IMR-90 (cell line): ENCODE data around the gene ATP9B. TPM values are rescaled to one million over a fixed set of nuclear protein-coding genes. Genes with fewer than 3 reads are reported as not detected.

Source experiments
- ATAC-seq: fragments of 200-7000 bp; cut with Tn5 transposase; 2 replicates; pipeline ENCODE4 v1.9.1; 2020; ENCODE audit warnings: low read depth, mild to moderate bottlenecking, moderate library complexity
- BruUV-seq: library from RNA; stranded (reverse); fragments of 400-500 nt; replicated peaks from 2 replicates; lab custom pipeline; 2021; lab: Mats Ljungman, UMichigan
- CTCF ChIA-PET: fragments of 300-600 bp; formaldehyde crosslinking; extraction: SDS; loops from one replicate; lab custom pipeline; 2021; ENCODE audit warnings: antibody characterized with exemption; lab: Yijun Ruan, JAX
- POLR2A ChIA-PET: fragments of 300-600 bp; sonication (Branson Sonifier 250); formaldehyde crosslinking; loops from one replicate; lab custom pipeline; 2022; ENCODE audit warnings: antibody characterized with exemption; ENCODE audit not compliant: unreplicated experiment; lab: Charles Lee
- DNase-seq: peaks from one replicate; pipeline ENCODE4 v3.0.0; 2013
- H2AFZ ChIP-seq: replicated peaks from 2 replicates; pipeline ENCODE3; 2013; ENCODE audit warnings: low read length, mild to moderate bottlenecking; ENCODE audit not compliant: poor library complexity
- H2AK5ac ChIP-seq: 2 replicates; pipeline ENCODE4 v1.6.1; 2013; ENCODE audit warnings: low read depth, low read length, inconsistent platforms
- H2AK9ac ChIP-seq: replicated peaks from 2 replicates; pipeline ENCODE3; 2013; ENCODE audit warnings: mild to moderate bottlenecking, low read depth, low read length, moderate library complexity; ENCODE audit not compliant: poor library complexity
- H2BK120ac ChIP-seq: 2 replicates; pipeline ENCODE4 v1.6.1; 2013; ENCODE audit warnings: low read depth, low read length, inconsistent platforms
- H2BK15ac ChIP-seq: 3 replicates; pipeline ENCODE4 v1.6.1; 2013; ENCODE audit warnings: low read depth, low read length, inconsistent platforms
- H2BK20ac ChIP-seq: 2 replicates; pipeline ENCODE4 v1.6.1; 2013; ENCODE audit warnings: low read depth, mild to moderate bottlenecking, inconsistent platforms, low read length, moderate library complexity
- H2BK5ac ChIP-seq: 2 replicates; pipeline ENCODE4 v1.6.1; 2013; ENCODE audit warnings: mild to moderate bottlenecking, low read depth, low read length, inconsistent platforms; ENCODE audit not compliant: poor library complexity, severe bottlenecking
- H3K14ac ChIP-seq: replicated peaks from 2 replicates; pipeline ENCODE4 v1.6.1; 2013; ENCODE audit warnings: low read depth, low read length, inconsistent platforms
- H3K18ac ChIP-seq: 2 replicates; pipeline ENCODE4 v1.6.1; 2013; ENCODE audit warnings: low read depth, low read length, control low read depth
- H3K23ac ChIP-seq: 2 replicates; pipeline ENCODE4 v1.6.1; 2013; ENCODE audit warnings: low read depth, low read length, inconsistent platforms
- H3K27ac ChIP-seq: 2 replicates; pipeline ENCODE4 v1.5.1; 2013; ENCODE audit warnings: mild to moderate bottlenecking, control low read depth, low read length; ENCODE audit not compliant: insufficient read depth
- H3K27me3 ChIP-seq: 2 replicates; pipeline ENCODE4 v1.6.1; 2013; ENCODE audit warnings: low read length; ENCODE audit not compliant: control insufficient read depth, insufficient read depth
- H3K36me3 ChIP-seq: 2 replicates; pipeline ENCODE4 v1.6.1; 2013; ENCODE audit warnings: low read length, mixed read lengths; ENCODE audit not compliant: control insufficient read depth, insufficient read depth
- H3K4ac ChIP-seq: 2 replicates; pipeline ENCODE4 v1.6.1; 2013; ENCODE audit warnings: low read depth, low read length, inconsistent platforms
- H3K4me1 ChIP-seq: 2 replicates; pipeline ENCODE4 v1.6.1; 2013; ENCODE audit warnings: low read length, mixed read lengths; ENCODE audit not compliant: control insufficient read depth, insufficient read depth
- H3K4me2 ChIP-seq: 2 replicates; pipeline ENCODE4 v1.6.1; 2013; ENCODE audit warnings: low read depth, mild to moderate bottlenecking, control low read depth, low read length, moderate library complexity
- H3K4me3 ChIP-seq: 2 replicates; pipeline ENCODE4 v1.5.1; 2013; ENCODE audit warnings: low read depth, mild to moderate bottlenecking, control low read depth, low read length, moderate library complexity; ENCODE audit not compliant: insufficient read depth
- H3K56ac ChIP-seq: 2 replicates; pipeline ENCODE4 v1.6.1; 2013; ENCODE audit warnings: low read length, inconsistent platforms; ENCODE audit not compliant: insufficient read depth; ENCODE audit errors: extremely low read depth
- H3K79me1 ChIP-seq, 2 experiments: 2 replicates each; pipeline ENCODE4 v1.6.1; 2013; ENCODE audit warnings: low read length in 2 of 2, inconsistent platforms in 1 of 2, low read depth in 1 of 2
- H3K9ac ChIP-seq: 2 replicates; pipeline ENCODE4 v1.6.1; 2013; ENCODE audit warnings: low read depth, low read length, control low read depth
- H3K9me1 ChIP-seq: 2 replicates; pipeline ENCODE4 v1.6.1; 2013; ENCODE audit warnings: low read length, inconsistent platforms; ENCODE audit not compliant: insufficient read depth
- H3K9me3 ChIP-seq: 2 replicates; pipeline ENCODE4 v1.6.1; 2013; ENCODE audit warnings: low read length; ENCODE audit not compliant: control insufficient read depth, insufficient read depth
- H4K20me1 ChIP-seq: 2 replicates; pipeline ENCODE4 v1.6.1; 2013; ENCODE audit warnings: low read length, inconsistent platforms; ENCODE audit not compliant: insufficient read depth
- H4K5ac ChIP-seq: 2 replicates; pipeline ENCODE4 v1.6.1; 2013; ENCODE audit warnings: mild to moderate bottlenecking, low read depth, low read length, control low read depth
- H4K8ac ChIP-seq, 2 experiments: 2 replicates each; pipeline ENCODE4 v1.6.1; 2013; ENCODE audit warnings: low read depth in 2 of 2, low read length in 2 of 2, control low read depth in 1 of 2, inconsistent platforms in 1 of 2
- H4K91ac ChIP-seq: 2 replicates; pipeline ENCODE4 v1.6.1; 2013; ENCODE audit warnings: low read depth, low read length, inconsistent platforms; ENCODE audit not compliant: insufficient read depth
- BHLHE40 ChIP-seq: fragments of 150-350 bp; IDR thresholded peaks from 2 replicates; pipeline ENCODE4 v1.6.1; 2016; ENCODE audit warnings: mild to moderate bottlenecking, low read depth, low read length
- CEBPB ChIP-seq: IDR thresholded peaks from 2 replicates; pipeline ENCODE4 v1.6.1; 2012; ENCODE audit warnings: low read depth, low read length, improper control_type of control experiment
- CHD1 ChIP-seq: IDR thresholded peaks from 2 replicates; pipeline ENCODE4 v1.6.1; 2012; ENCODE audit warnings: low read depth, low read length, improper control_type of control experiment
- FOS ChIP-seq: fragments of 150-350 bp; IDR thresholded peaks from 2 replicates; pipeline ENCODE4 v1.6.1; 2016; ENCODE audit warnings: low read depth, low read length
- MAFK ChIP-seq: IDR thresholded peaks from 2 replicates; pipeline ENCODE4 v1.6.1; 2012; ENCODE audit warnings: low read depth, low read length, improper control_type of control experiment
- MAZ ChIP-seq: IDR thresholded peaks from 2 replicates; pipeline ENCODE4 v1.6.1; 2012; ENCODE audit warnings: low read depth, mild to moderate bottlenecking, low read length, improper control_type of control experiment, moderate library complexity, borderline replicate concordance
- MXI1 ChIP-seq: IDR thresholded peaks from 2 replicates; pipeline ENCODE4 v1.6.1; 2012; ENCODE audit warnings: low read depth, mild to moderate bottlenecking, low read length, moderate library complexity, borderline replicate concordance
- NFE2L2 ChIP-seq: fragments of 150-350 bp; IDR thresholded peaks from 2 replicates; pipeline ENCODE4 v1.6.1; 2016; ENCODE audit warnings: low read depth, mild to moderate bottlenecking, low read length
- POLR2A ChIP-seq: IDR thresholded peaks from 2 replicates; pipeline ENCODE4 v1.6.1; 2012; ENCODE audit warnings: mild to moderate bottlenecking, low read depth, low read length
- RAD21 ChIP-seq: IDR thresholded peaks from 2 replicates; pipeline ENCODE4 v1.6.1; 2012; ENCODE audit warnings: low read length, improper control_type of control experiment
- RFX5 ChIP-seq: IDR thresholded peaks from 2 replicates; pipeline ENCODE4 v1.8.0; 2012; ENCODE audit warnings: low read depth, mild to moderate bottlenecking, low read length, moderate library complexity
- WGBS, 2 experiments: methylation state at CpG; one replicate each; pipeline versions ENCODE4 v1.1.5 to v1.1.7; 2013; ENCODE audit warnings: missing lambda C conversion rate in 2 of 2; ENCODE audit not compliant: insufficient read length in 1 of 2; ENCODE audit errors: extremely low coverage in 2 of 2; 5-methylcytosine and 5-hydroxymethylcytosine counted together
- dilution Hi-C: fragments of 300-500 bp; cut with HindIII; formaldehyde crosslinking; loops from one replicate; pipeline ENCODE4 v1.14.3; 2018; ENCODE audit warnings: low sequenced_read_pairs; ENCODE audit not compliant: unreplicated experiment
- in situ Hi-C: fragments of 300-500 bp; cut with MboI; formaldehyde crosslinking; loops from 3 replicates; pipeline ENCODE4 v1.14.3; 2019; ENCODE audit warnings: low sequenced_read_pairs, inconsistent platforms, mixed read lengths
- intact Hi-C: fragments of 100-400 bp; cut with micrococcal nuclease; formaldehyde crosslinking; loops from 2 replicates; pipeline ENCODE4 v1.10.0; 2022
- polyA plus RNA-seq, 3 experiments: library from polyadenylated mRNA; depleted of rRNA; stranded (reverse); fragments of >200 nt; gene quantifications; 2 replicates each; pipeline ENCODE4 v1.2.3, GENCODE V29; 2012; ENCODE audit warnings: low replicate concordance in 1 of 3
- total RNA-seq: library from RNA; depleted of rRNA; stranded (reverse); fragments of >200 nt; gene quantifications from 2 replicates; pipeline ENCODE4 v1.2.3, GENCODE V29; 2012

The ATP9B gene
- total and polyA plus RNA-seq, 2 of the 4 experiments (the other 2 are of a cell fraction), result 11.0 to 11.5 TPM

DNA sequence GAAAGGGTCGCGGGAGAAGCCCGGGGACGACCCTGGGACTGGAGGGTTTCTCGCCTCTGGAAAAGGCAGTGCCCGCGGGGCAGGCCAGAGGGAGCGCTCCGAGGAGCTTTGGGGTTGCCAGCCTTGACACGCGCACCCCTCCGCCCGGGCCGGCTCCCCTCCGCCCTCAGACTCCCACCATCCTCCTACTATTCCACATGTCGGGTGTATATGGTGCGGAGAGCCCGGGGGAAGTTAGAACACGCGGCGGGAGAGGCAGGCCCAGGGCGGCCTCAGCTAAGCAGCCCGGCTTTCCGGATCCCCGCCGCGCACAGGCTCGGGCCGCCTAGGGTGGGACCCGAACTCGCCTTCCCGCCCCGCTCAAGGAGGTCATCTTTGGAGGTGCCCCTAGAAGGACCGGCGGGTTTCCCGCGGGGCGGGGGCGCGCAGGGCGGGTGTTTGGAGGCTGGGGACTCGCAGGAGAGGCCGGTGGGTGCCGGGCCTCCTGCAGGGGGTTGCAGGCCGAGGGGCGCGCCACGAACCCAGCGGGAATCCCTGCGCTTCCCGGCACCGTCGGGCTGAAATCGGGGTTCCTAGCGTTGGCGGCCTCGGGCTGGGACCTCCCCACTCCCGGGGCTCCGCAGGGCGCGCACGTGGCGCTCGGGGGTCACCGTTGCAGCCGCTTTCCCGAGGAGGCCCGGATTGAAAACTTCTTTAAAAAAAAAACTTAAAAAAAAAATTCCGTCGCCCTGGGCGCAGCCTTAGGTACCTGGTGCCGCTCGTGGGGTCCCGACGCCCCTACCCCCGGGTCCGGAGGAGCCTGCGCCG, 330.3 kb downstream of the ATP9B start:
- Histone ChIP-seq H3K56ac (no peak overlapping the region), H3K27me3 (peaks cover 4% of the 10 kb centered on the region; the same call in 1 of the 2 replicates), H4K20me1 (no peaks in the 10 kb centered on the region), H3K23ac (no peak overlapping the region), H2AK9ac (no peak overlapping the region), H2BK5ac (no peak overlapping the region), H4K5ac (no peak overlapping the region; the same call in 1 of the 2 replicates), H2AK5ac (no peak overlapping the region), H2BK120ac (no peak overlapping the region), H2BK20ac (no peak overlapping the region), H3K9me3 (no peaks in the 10 kb centered on the region), H3K4ac (no peak overlapping the region), H3K36me3 (no peaks in the 10 kb centered on the region), H3K4me3 (peak overlapping the region; percentile 86), H2BK15ac (no peak overlapping the region), H3K79me1 (no peaks in the 10 kb centered on the region), H3K18ac (no peak overlapping the region), H3K9me1 (no peaks in the 10 kb centered on the region), H3K4me1 (peaks cover 1% of the 10 kb centered on the region; the same call in 1 of the 2 replicates), H2AFZ (peak overlapping the region; percentile 41), H3K14ac (no peak overlapping the region), H3K9ac (no peak overlapping the region), H4K91ac (no peak overlapping the region), H3K4me2 (peak overlapping the region; percentile 40; the same call in 1 of the 2 replicates), H4K8ac (no peak overlapping the region), H3K27ac (no peak overlapping the region)
- TF ChIP-seq MAFK, result no peak
- TF ChIP-seq FOS, result no peak
- TF ChIP-seq MAZ, result no peak
- no peak for TF ChIP-seq RAD21
- TF ChIP-seq BHLHE40, result no peak
- no peak for TF ChIP-seq CHD1
- no peak for TF ChIP-seq CEBPB
- no peak for TF ChIP-seq MXI1
- TF ChIP-seq NFE2L2, result no peak
- no peak for TF ChIP-seq RFX5
- TF ChIP-seq POLR2A, result no peak
- POLR2A ChIA-PET, result no interaction called here
- dilution Hi-C loops, result no loop called here
- BruUV-seq, result no TSS peak
- CTCF ChIA-PET, result no interaction called here
- no peak for ATAC-seq
- intact Hi-C loops, result no loop called here
- no peak for DNase-seq
- WGBS, 2 experiments, result 32% methylated on average over 24 of the region's 79 CpGs; no CpG with 5 or more reads in 1 of the 2 experiments
- in situ Hi-C loops, result no loop called here
